NCI-H1048 (cell line): ENCODE data around the gene FEZF1.
"Not testable (repeated sequence)": the region's sequence is repeated elsewhere in the genome, so short reads cannot be mapped to it uniquely, and the experiment has no call there.

ENCODE experiments used
- DNase-seq: peaks from one replicate; lab custom pipeline; 2025; lab: John Stamatoyannopoulos, UW

Gene FEZF1

DNA sequence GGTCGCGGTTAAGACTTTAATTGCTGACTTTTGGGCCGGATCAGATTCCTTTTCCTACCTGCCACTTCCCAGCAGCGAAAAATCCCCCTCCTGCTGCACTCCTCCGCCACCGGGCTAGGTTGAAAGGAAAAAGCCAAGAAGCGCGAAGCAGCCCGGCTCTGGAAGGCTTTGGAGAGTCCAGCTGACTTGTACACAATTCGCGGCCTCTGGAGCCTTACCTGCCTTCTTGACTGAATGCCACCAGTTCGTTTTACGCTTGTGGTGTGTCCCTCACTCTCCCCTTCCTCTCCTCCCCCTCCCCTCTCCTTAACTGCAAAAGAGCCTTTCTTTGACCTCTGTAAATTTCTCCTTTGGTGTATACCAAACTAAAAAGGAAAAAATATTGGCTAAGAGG is 2.7 kb upstream of the FEZF1 start:
- no peak for DNase-seq

DNA sequence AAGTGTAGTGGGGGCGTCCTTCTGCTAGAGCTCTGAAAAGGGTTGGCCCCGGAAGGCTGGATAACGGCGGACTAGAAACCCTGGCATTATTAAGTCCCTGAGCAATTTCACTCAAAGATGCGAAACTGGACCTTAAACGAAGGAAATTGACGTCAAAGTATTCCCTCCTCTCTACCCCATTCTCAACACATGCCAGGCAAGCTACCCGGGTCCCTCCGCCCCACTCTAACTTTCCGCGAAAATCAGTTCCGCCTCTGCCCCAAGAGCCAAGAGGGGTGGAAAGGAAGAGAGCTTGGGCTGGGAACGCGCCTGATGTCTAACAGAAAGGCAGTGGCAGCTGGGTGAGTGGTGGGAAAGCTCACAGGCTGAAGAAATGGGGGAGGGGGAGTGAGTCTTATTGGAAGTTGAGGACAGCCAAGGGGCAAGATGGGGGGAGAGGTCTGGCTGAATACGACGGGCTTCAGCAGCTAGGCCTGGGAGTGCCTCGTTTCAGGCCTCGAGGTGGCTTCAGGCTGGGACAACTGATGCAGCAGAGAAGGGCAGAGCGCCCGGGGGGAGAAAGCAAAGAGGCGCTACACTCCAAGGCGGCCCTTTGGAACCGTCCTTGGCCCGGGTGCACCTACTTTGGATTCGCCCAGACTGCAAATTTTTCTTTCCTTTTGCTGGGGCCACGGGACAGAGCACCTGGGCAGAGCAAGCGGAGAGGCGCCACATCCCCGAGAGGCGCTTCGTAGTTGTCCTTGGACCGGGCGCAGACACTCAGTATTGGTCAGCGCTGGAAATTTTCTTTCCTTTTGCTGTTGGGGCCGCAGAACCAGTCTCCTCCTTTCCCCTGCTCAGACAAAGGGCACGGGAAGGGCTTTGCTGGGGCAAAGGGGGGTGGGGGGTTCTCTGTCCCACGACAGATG is 2.0 kb upstream of the FEZF1 start:
- no peak for DNase-seq

DNA sequence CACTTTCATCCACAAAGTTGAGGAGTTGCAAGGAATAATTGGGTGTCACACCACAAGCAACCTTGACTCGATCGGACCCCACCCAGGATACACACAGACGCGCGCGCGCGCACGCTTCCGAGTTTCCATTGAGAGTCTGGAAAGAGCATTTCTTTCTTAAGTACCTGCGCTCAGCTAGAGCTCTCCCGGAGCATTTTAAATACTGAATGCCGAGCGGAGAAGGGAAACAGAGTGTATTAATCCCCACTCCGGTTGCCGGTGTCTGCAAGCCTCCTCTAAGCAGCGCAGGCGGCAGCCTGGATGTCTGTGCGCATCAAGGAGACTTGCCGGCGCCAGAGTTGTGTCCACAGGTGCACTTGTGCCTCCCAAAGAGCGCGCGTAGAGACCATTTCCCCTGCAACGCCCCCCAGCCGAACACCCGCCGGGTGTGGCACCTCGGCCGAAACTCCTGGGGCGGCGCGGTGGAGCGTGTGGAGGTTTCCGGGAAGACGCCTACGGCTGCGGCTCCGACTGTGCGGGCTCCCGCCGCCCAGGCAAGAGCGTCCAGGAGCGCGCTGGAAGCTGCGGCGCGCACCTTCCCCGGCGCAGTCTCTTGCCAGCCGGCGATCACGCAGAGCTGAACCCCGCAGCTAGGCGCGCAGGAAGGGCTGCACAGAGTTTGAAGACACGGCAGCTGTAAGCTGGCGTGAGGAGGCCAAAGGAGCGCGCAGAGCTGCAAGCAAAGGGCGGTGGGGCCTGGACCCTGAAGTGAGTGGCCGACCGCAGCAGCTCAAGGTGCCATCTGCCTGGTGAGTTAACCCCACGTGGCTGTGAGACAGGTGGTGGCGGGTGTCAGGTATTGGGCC is 1.1 kb upstream of the FEZF1 start:
- no peak for DNase-seq

DNA sequence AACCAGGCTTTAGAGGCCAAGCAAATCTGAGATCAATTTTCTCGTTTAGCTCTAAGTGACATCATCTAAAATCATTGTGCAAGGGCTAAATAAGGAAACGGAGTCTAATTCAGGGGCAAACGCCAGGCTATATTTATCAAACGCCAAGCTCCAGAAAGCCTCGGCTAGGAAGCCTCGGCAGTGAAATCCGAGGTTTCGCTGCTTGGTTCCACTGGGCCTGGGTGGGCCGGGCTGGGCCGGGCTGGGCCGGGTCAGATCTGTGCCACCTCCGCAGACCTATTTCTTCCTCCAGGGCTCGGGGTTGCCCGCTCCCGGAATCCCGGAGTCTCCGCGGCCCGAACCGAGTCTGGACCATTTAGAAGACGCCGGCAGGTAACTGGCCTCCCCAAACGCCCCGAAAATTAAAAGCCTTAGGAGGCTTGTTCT is 459 bp upstream of the FEZF1 start:
- DNase-seq = no peak

DNA sequence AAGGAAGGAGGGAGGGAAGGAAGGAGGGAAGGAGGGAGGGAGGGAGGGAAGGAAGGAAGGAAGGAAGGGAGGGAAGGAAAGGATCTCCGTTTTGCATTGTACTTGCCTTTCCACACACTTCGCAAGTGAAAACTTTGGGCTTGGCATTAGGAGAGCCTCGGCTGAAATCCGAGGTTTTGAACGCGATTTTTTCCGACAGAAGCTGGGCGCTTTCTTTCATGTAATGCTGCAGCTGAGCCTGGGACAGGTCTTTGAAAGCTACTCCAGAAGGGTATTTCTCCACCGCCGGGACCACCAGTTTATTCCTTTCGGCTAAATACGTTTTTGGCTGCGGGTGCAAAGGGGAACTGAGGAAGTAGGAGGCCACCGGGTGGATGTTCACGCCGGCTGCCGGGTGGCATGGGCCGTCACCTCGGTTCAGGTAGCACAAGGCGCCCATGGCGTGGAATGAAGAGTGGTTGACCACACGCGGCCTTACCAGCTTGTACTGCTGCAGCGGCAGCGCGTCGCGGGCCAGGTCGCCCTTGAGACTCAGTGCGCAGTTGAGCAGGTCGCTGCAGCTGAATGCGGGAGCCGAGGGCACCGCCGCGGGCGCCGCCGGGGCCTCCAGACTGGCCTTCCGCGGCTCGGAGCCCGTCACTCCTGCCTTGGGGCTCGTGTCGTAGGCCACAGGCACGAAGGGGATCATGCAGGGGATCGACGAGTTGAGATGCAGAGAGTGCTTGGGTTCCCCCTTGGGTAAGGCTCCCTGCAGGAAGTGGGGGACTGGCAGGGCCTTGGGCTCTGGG is 825 bp downstream of the FEZF1 start:
- DNase-seq = no peak

DNA sequence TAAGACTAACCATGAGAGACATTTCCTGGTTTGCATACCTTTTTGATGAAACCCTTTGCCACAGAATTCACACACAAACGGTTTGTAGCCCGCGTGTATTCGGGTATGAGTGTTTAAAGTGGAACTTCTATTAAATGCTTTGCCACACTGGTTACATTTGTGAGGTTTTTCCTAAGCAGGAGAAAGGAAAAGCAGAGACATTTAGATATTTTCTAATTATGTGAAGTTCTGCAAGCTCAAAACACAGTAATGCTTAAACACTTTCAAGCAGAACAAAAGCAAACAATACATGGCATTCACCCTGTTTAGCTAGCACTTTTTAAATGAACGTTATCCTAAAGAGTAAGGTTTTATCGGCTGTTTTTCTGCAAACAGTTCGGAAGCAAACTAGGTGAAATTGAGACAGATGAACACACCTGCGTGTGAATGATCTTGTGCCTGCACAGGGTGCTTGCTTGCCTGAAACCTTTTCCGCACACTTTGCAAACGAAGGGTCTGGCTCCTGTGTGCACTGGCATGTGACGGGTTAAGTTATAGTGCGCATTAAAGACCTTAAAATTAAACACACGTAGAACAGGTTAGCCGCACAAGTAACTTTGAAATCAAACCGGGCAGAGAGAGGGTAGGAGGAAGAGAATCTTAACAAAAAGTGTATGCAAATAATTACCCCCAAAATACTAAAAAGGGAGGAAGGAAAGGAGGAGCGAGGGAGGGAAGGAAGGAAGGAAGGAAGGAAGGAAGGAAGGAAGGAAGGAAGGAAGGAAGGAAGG is 1.6 kb downstream of the FEZF1 start:
- DNase-seq = no peak

DNA sequence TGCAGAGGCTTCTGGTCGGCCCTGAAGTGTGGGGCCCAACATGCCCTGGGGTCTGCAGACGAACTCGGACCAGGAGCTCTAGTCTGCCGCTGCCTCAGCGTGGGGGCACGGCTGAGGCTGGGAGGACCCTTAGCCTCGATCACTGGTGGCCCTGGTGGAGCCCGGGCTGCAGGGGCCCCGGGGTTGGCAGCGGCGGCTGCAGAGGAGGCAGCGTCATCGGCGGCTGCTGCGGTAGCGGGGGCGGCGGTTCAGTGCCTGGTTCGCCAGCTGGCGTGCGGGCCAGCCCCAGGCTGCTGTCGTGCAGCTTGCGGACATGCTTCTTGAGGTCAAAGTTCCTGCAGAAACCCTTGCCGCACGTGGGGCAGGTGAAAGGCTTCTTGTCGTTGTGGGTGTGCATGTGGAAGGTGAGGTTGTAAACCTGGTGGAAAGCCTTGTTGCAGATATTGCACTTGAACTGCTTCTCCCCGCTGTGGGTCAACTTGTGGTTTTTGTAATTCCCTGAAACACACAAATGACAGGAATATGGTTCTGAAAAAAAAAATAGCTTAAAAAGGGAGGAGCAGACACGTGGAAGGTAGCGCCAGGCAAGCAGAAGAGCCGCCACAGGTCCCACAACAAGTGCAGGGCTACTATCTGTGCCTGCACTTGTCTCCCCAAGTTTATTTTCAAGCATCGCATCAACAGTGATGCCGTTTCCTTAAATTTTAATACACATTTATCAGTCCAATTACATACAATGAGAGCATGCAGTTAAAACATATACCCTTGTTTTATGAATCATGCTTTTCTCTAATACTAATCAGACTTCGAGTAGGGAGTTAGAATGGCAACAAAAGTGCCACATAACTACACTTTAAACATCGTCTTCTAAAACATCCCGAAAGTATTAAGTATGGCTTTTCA is 2.4 kb downstream of the FEZF1 start:
- DNase-seq = no peak

DNA sequence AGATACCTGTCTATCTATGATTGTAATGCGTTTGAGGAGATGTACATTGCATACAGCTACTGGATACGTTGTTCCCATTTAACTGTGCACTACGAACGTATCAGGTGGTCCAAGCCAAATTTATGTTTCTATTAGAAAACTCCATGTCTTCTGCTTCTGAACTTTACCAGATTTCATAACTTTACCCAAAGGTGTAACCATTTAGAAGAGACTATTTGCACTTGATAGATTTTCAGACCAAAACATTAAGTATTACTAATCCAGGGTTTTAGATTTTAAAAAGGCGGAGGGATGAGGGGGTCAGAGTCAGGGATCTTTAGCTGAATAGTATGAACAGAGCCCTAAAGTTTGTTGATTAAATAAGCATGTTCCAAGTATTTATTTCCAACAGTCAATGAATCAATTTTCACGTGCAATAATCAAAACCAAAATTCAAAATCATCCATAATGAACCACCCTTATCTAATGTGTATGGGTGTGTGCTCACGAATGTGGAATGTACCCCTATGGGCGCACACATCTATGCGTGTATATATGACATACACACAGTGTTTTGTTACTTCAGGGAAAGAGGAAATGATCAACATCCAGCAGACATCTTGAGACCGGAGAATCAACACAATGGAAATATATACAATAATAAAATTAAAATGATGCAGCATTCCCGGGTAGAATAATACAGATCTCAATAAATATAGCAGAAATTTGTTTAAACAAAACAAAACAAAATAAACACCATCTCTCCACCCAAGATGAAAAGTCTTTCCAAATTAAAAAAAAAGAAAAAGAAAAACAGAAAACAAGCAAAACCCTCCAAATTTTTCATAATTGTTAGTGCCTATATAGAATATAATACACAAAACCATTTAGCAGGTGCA is 3.4 kb downstream of the FEZF1 start:
- no peak for DNase-seq

DNA sequence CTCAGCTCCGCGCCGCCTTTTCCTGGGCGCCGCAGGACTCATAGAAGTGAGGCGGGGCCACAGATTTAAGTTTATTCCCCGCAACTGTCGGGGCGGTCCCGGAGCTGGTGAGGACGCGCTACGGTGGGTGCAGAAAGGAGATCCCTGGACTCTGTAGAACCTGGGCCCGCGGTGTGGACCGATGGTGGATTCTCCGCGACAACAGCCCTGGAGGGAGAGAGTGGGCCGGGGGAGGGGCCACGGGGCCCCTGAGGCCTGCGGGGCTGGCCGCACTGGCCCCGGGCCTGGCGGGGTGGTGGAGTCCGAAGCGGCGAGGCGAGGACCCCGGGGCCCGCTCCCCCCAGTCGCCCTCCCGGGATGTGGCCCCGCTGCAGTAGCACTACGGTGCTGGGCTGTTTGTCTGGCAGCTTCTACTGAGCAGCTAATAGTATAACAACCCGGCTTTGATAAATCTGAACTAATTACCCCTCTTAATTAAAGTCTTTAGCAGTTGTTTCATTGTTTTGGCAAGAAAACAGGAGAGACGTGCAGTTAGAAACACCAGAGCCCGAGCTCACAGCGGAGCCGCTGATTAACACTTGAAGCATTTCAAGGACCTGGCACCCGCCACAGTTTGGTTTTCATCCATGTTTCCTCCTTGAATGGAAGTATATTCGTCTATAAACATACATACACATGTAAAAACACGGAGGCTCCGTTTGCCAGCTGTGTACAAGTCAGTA is 4.2 kb downstream of the FEZF1 start:
- no peak for DNase-seq

DNA sequence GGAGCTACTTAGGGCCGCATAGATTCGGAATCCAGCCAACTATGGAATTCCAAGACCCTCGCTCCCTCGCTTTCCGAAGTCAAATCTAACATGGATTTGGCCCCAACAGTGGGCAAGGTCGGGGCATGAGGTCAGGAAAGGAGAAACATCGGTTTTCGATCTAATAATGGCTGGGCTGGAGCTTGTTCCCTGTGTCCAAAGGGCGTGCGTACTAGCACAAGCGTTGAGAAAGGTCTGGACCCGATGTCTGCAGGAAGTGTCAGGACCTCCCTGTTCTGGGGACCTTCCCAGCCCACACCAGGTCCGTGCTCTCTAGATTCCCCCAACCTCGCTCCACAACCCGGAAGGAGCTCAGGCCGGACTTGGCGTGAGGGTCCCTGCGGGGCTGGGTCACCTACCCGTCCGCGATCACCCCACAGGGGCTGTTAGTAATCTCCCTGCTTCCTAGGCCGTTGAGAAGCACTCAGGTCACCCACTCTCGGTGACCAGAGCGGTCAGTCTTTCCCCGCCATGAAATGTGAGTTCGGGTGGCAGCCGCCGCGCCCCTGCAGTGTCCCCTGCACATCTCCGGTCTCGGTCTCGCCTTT is 4.8 kb downstream of the FEZF1 start:
- no peak for DNase-seq

DNA sequence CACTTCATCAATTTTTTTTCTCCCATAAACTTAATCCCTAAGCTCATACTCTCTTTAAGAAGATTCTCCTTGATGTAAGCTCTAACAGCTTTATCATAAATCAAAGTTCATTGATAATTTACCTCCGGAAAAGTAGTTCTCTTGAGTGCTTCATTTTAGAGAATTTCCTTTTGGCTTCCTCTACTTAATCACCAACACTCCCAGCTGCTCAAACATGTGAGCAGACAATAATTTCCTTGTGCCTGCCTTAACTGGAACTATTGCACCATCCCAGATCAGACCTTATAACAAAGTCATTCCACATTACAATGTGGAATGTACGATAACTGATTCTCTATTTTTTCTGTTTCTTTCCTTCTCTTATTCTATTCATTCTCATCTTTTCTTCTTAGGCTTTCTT is 5.9 kb downstream of the FEZF1 start:
- DNase-seq = no peak

DNA sequence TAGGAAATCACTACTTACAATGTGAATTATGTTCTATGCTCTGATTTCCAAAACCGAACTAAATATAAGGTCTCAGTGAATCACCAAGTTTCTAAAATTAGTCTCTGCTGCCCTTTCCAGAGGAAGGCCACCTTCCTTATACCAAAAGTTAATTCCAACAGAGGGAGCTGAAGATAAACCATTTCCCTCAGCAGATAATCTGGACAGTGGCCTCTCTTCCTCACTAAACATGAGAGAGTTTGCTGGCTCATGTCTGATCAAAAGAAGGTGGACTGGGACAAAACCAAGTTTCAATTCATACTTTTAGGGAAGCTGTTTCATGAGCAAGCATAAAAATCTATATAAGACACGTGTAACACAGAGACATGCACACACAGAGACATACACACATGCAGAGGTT is 6.4 kb downstream of the FEZF1 start:
- no peak for DNase-seq

DNA sequence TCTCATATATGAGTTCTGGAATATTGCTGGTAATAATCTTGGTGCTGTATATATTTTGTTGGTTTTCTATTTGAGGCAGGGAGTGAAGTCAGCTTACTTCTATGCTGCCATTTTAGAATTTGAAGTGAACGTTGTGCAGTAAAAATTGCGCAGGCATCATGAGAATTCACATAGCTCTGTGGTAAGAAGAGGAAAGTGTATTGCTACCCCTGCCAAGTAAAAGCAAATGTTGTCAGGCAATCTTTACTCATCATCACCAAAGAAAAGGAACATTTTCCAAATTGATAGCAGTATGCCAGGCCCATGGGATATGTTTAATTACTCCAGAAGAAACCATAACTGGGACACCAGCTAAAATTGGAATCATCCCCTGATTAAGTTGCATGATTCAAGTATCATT is 13.4 kb downstream of the FEZF1 start:
- no peak for DNase-seq

DNA sequence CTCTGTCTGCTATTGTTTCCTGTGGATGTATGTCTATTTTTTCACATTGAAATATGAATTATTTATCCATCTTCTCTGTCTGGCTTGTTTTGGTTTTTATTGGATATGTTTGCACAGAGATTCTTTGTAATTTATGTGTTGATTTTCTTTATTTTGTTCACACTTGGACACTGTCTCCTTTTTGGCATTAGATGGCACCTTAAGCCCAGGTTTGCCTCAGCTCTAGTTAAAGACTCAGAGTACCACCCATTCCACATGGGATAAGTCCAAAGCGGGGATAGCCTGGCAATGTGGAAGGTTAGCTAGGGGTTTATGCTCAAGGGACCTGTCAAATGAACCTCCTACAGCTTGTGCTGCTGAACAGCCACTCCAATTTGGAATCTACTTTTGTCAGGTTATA is 14.1 kb downstream of the FEZF1 start:
- DNase-seq = no peak

DNA sequence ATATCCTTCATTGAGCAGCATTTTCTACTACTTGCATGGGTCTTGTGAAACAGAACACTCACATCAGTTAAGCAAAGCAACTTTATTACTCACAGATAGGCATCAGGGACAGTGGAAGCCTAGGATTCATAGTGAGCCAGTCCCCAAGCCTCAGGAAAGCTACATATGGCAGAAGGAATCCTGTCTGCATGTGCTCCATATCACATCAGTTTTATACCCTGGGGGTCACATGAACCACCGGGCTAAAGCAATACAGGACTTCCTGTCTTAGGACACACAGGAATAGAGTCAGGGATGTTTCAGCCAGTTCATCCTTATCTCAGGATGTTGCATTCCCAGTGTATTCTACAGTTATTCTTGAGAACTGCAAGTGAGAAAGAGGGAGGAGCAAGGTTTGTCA is 15.1 kb downstream of the FEZF1 start:
- no peak for DNase-seq

DNA sequence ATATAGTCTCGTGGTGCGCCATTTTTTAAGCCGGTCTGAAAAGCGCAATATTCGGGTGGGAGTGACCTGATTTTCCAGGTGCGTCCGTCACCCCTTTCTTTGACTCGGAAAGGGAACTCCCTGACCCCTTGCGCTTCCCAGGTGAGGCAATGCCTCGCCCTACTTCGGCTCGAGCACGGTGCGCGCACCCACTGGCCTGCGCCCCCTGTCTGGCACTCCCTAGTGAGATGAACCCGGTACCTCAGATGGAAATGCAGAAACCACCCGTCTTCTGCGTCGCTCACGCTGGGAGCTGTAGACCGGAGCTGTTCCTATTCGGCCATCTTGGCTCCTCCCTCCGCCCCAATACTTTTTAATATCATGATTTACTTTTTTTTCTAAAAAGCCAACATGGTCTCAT is 19.9 kb downstream of the FEZF1 start:
- DNase-seq = not testable (repeated sequence)

DNA sequence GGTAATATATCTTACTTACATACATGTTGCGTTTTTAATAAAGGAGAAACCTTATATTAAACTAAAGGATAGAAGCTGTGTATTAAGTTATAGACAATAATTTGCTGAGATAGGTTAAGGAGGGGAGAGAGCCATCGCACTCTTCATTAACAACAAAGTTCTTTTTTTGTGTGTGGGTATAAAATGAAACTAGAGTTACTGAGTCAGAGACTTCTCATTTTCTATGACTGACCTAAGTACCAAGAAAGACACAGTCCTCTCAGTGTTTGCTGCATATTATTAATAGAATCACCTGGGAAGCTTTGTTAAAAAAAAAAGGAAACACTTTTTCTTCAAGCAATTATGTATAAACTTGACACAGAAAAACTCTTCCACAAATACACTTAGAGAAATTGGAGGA is 31.4 kb downstream of the FEZF1 start:
- DNase-seq = no peak

DNA sequence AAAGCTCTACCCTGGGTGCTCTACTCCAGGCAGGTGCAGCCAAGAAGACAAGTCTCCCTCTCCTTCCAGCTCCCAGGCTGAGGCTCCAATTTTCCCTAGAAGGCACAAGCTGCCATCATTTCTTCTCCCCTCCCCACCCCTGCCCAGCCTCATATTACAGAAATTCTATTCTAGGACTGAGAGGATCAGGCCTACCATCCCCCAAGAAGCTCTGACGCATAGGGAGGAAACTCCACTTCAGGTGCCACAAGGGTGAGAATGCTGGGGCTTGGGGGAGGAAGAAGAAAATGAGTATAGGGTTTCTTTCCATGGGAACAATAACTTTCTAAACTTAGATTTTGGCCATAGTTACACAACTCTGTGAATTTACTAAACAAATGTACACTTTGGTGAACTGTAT is 35.3 kb downstream of the FEZF1 start:
- no peak for DNase-seq

DNA sequence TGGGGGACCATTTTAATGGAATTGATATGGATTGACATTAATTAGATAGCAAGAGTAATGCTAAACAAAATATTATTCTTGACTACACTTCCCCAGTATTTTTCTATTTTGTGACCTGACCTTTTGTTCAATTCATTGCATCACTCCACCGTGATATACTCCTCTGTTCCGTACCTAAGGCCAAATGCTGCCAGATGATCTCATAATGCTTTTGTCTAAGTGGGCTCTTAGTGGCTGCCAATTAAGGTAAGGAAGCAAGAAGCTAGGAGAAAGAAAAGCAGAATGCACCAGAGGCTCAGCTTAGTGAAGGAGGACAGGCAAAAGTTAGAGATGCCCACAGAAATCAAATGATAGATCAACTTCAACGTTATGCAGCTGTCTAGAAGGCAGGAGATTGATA is 36.4 kb downstream of the FEZF1 start:
- DNase-seq = no peak
